ENCODE data around the gene NRG4. TPM values are rescaled to one million over a fixed set of nuclear protein-coding genes. Genes with fewer than 3 reads are reported as not detected.
"Not testable (repeated sequence)": the region's sequence is repeated elsewhere in the genome, so short reads cannot be mapped to it uniquely, and the experiment has no call there.

NRG4 gene
- total RNA-seq, 2 experiments from 2014 or later, result not detected

- Mint-ChIP-seq H3K4me3 (no peak overlapping the region), H3K9me3 (no peaks in the 10 kb centered on the region), H3K4me1 (ENCODE audit: low read depth) (peaks cover 14% of the 10 kb centered on the region), H3K27ac (no peak overlapping the region), H3K27me3 (no peaks in the 10 kb centered on the region), H3K36me3 (peaks cover 29% of the 10 kb centered on the region)
- intact Hi-C loops (cut with micrococcal nuclease), result no loop called here
- no peak for DNase-seq
- CTCF ChIA-PET, result interaction anchor here (0.7 to 2.8 kb wide), 3 partner anchors 110 to 187 kb away, joined by 3 to 10 read pairs (median 4); no protein-coding TSS in a partner anchor
- POLR2A ChIA-PET, result no interaction called here
Measured at GRCh38 chr15:75920079-75920478, 92.1 kb downstream of the NRG4 start.

- Mint-ChIP-seq H3K27me3 (no peaks in the 10 kb centered on the region), H3K27ac (no peak overlapping the region), H3K36me3 (peaks cover 37% of the 10 kb centered on the region), H3K9me3 (no peaks in the 10 kb centered on the region), H3K4me3 (no peak overlapping the region), H3K4me1 (ENCODE audit: low read depth) (peaks cover 8% of the 10 kb centered on the region)
- intact Hi-C loops (cut with micrococcal nuclease), result no loop called here
- no peak for DNase-seq
- CTCF ChIA-PET, result no interaction called here
- POLR2A ChIA-PET, result interaction anchor here (0.8 kb wide), 1 partner anchor 212 kb away, joined by 3 read pairs; no protein-coding TSS in a partner anchor
Measured at GRCh38 chr15:75918135-75918534, 94.1 kb downstream of the NRG4 start.

- Mint-ChIP-seq H3K36me3 (peaks cover 42% of the 10 kb centered on the region), H3K4me1 (ENCODE audit: low read depth) (peaks cover under 1% of the 10 kb centered on the region), H3K9me3 (no peaks in the 10 kb centered on the region), H3K27me3 (no peaks in the 10 kb centered on the region), H3K27ac (no peak overlapping the region), H3K4me3 (no peak overlapping the region)
- POLR2A ChIA-PET, result no interaction called here
- CTCF ChIA-PET, result no interaction called here
- no peak for DNase-seq
- intact Hi-C loops (cut with micrococcal nuclease), result no loop called here
Measured at GRCh38 chr15:75916978-75917377, 95.2 kb downstream of the NRG4 start.

GRCh38 chr15:75910355-75910754, 101.9 kb downstream of the NRG4 start:
- CTCF ChIA-PET; H3K27me3 Mint-ChIP-seq; H3K27ac Mint-ChIP-seq; DNase-seq; H3K9me3 Mint-ChIP-seq; H3K4me3 Mint-ChIP-seq; intact Hi-C loops (cut with micrococcal nuclease): not testable (repeated sequence)
- peaks cover 59% of the 10 kb centered on the region for H3K36me3 Mint-ChIP-seq
- POLR2A ChIA-PET, result interaction anchor here (1.1 kb wide), 1 partner anchor 11 kb away, joined by 4 read pairs; no protein-coding TSS in a partner anchor
- peaks cover 41% of the 10 kb centered on the region for H3K4me1 Mint-ChIP-seq (ENCODE audit: low read depth)

GRCh38 chr15:75905231-75905630, 107.0 kb downstream of the NRG4 start:
- no peak for DNase-seq
- Mint-ChIP-seq H3K36me3 (peaks cover 28% of the 10 kb centered on the region), H3K27ac (no peak overlapping the region), H3K4me1 (ENCODE audit: low read depth) (peaks cover 53% of the 10 kb centered on the region), H3K27me3 (no peaks in the 10 kb centered on the region), H3K4me3 (peak overlapping the region; percentile 100), H3K9me3 (no peaks in the 10 kb centered on the region)
- CTCF ChIA-PET, result no interaction called here
- intact Hi-C loops (cut with micrococcal nuclease), result loop anchor here (10.0 kb wide), 1 partner anchor 180 kb away; a partner anchor contains a TSS
- POLR2A ChIA-PET, result no interaction called here

GRCh38 chr15:75903331-75904239, 108.6 kb downstream of the NRG4 start, which contains the start of gene FBXO22:
TSS of gene FBXO22 (plus strand) at chr15:75903878. CDS start at chr15:75903964, 86 bp downstream.
- Mint-ChIP-seq H3K27ac (peak within 1 kb of the TSS; percentile 96), H3K4me1 (ENCODE audit: low read depth) (peaks cover 39% of the 10 kb centered on the region), H3K27me3 (no peaks in the 10 kb centered on the region), H3K36me3 (peaks cover 17% of the 10 kb centered on the region), H3K4me3 (peak within 1 kb of the TSS; percentile 100), H3K9me3 (no peaks in the 10 kb centered on the region)
- intact Hi-C loops (cut with micrococcal nuclease), result loop anchor here (1.0 to 10.0 kb wide), 2 partner anchors 61 to 179 kb away; a partner anchor contains a TSS
- ChIA-PET CTCF (interaction anchor here (0.6 to 1.0 kb wide), 2 partner anchors 63 to 94 kb away, joined by 3 read pairs; no protein-coding TSS in a partner anchor), POLR2A (interaction anchor here (0.7 to 1.9 kb wide), 3 partner anchors 60 to 536 kb away, joined by 3 to 8 read pairs (median 3); partner anchors contain the start of gene UBE2Q2)
- DNase-seq, result peak; percentile 95

GRCh38 chr15:75902129-75902557, 110.1 kb downstream of the NRG4 start:
- Mint-ChIP-seq H3K36me3 (peaks cover 16% of the 10 kb centered on the region), H3K9me3 (no peaks in the 10 kb centered on the region), H3K4me1 (ENCODE audit: low read depth) (peaks cover 37% of the 10 kb centered on the region), H3K27me3 (no peaks in the 10 kb centered on the region), H3K4me3 (peak overlapping the region; percentile 54), H3K27ac (no peak overlapping the region)
- DNase-seq, result no peak
- POLR2A ChIA-PET, result no interaction called here
- intact Hi-C loops (cut with micrococcal nuclease), result loop anchor here (10.0 kb wide), 1 partner anchor 177 kb away; a partner anchor contains a TSS
- CTCF ChIA-PET, result interaction anchor here (0.6 to 1.0 kb wide), 2 partner anchors 61 to 481 kb away, joined by 3 read pairs; no protein-coding TSS in a partner anchor

GRCh38 chr15:75900577-75900976, 111.6 kb downstream of the NRG4 start:
- ChIA-PET POLR2A (no interaction called here), CTCF (no interaction called here)
- no peak overlapping the region for H3K27ac Mint-ChIP-seq
- DNase-seq, result no peak
- H3K9me3 Mint-ChIP-seq, result no peaks in the 10 kb centered on the region
- peaks cover 31% of the 10 kb centered on the region for H3K4me1 Mint-ChIP-seq (ENCODE audit: low read depth)
- no peak overlapping the region for H3K4me3 Mint-ChIP-seq
- peaks cover 16% of the 10 kb centered on the region for H3K36me3 Mint-ChIP-seq
- no peaks in the 10 kb centered on the region for H3K27me3 Mint-ChIP-seq
- intact Hi-C loops (cut with micrococcal nuclease), result loop anchor here (10.0 kb wide), 1 partner anchor 176 kb away; a partner anchor contains a TSS

- Mint-ChIP-seq H3K9me3 (no peaks in the 10 kb centered on the region), H3K27ac (no peak overlapping the region), H3K36me3 (peaks cover 2% of the 10 kb centered on the region), H3K4me1 (ENCODE audit: low read depth) (peaks cover 14% of the 10 kb centered on the region), H3K4me3 (no peak overlapping the region), H3K27me3 (no peaks in the 10 kb centered on the region)
- CTCF ChIA-PET, result no interaction called here
- intact Hi-C loops (cut with micrococcal nuclease), result no loop called here
- POLR2A ChIA-PET, result interaction anchor here (0.6 kb wide), 1 partner anchor 100 kb away, joined by 3 read pairs; no protein-coding TSS in a partner anchor
- no peak for DNase-seq
Measured at GRCh38 chr15:75895731-75896130, 116.5 kb downstream of the NRG4 start.

- CTCF ChIA-PET, result no interaction called here
- no peak for DNase-seq
- H3K27me3 Mint-ChIP-seq, result no peaks in the 10 kb centered on the region
- POLR2A ChIA-PET, result no interaction called here
- no peaks in the 10 kb centered on the region for H3K36me3 Mint-ChIP-seq
- H3K4me3 Mint-ChIP-seq, result no peak overlapping the region
- peak overlapping the region; percentile 50 for H3K27ac Mint-ChIP-seq
- peaks cover 15% of the 10 kb centered on the region for H3K4me1 Mint-ChIP-seq (ENCODE audit: low read depth)
- no peaks in the 10 kb centered on the region for H3K9me3 Mint-ChIP-seq
- intact Hi-C loops (cut with micrococcal nuclease), result no loop called here
Measured at GRCh38 chr15:75891895-75892294, 120.3 kb downstream of the NRG4 start.
